GM23248 (cell line): Measurements from ENCODE around the gene ANKRD37. TPM values are rescaled to one million over a fixed set of nuclear protein-coding genes. Genes with fewer than 3 reads are reported as not detected.

ENCODE experiments used
- DNase-seq: peaks from one replicate; pipeline ENCODE4 v3.0.0-alpha.2; 2015
- H2AFZ ChIP-seq: fragments of 200-600 bp; sonication (generic); 2 replicates; pipeline ENCODE4 v1.6.1; 2016; ENCODE audit warnings: antibody characterized with exemption
- H3F3A ChIP-seq: fragments of 200-600 bp; sonication (generic); 2 replicates; pipeline ENCODE4 v1.6.1; 2016; ENCODE audit warnings: mild to moderate bottlenecking, antibody characterized with exemption, mixed run types; ENCODE audit not compliant: insufficient read depth
- H3K27ac ChIP-seq: fragments of 200-600 bp; sonication (generic); 2 replicates; pipeline ENCODE4 v1.5.1; 2016; ENCODE audit warnings: mild to moderate bottlenecking
- H3K27me3 ChIP-seq: fragments of 200-600 bp; sonication (generic); replicated peaks from 2 replicates; pipeline ENCODE4 v1.6.1; 2016; ENCODE audit warnings: mild to moderate bottlenecking; ENCODE audit not compliant: insufficient read depth
- H3K36me3 ChIP-seq: fragments of 200-600 bp; sonication (generic); 2 replicates; pipeline ENCODE4 v1.6.1; 2016; ENCODE audit warnings: low read depth, mild to moderate bottlenecking
- H3K4me1 ChIP-seq: fragments of 200-600 bp; sonication (generic); 2 replicates; pipeline ENCODE4 v1.6.1; 2016; ENCODE audit warnings: mild to moderate bottlenecking; ENCODE audit not compliant: insufficient read depth
- H3K4me2 ChIP-seq: fragments of 200-600 bp; sonication (generic); one replicate; pipeline ENCODE4 v1.6.1; 2016; ENCODE audit warnings: mild to moderate bottlenecking; ENCODE audit not compliant: unreplicated experiment
- H3K4me3 ChIP-seq: fragments of 200-600 bp; sonication (generic); 2 replicates; pipeline ENCODE4 v1.5.1; 2016; ENCODE audit warnings: mild to moderate bottlenecking
- H3K79me2 ChIP-seq: fragments of 200-600 bp; sonication (generic); 2 replicates; pipeline ENCODE4 v1.6.1; 2016; ENCODE audit warnings: mild to moderate bottlenecking; ENCODE audit not compliant: insufficient read depth
- H3K9ac ChIP-seq: fragments of 200-600 bp; sonication (generic); 2 replicates; pipeline ENCODE4 v1.6.1; 2016; ENCODE audit warnings: mild to moderate bottlenecking
- H3K9me2 ChIP-seq: fragments of 200-600 bp; sonication (generic); 2 replicates; pipeline ENCODE4 v1.6.1; 2016; ENCODE audit warnings: mixed run types, mild to moderate bottlenecking, moderate library complexity; ENCODE audit not compliant: insufficient read depth
- H3K9me3 ChIP-seq: fragments of 200-600 bp; sonication (generic); one replicate; pipeline ENCODE4 v1.6.1; 2017; ENCODE audit warnings: low read depth
- H4K20me1 ChIP-seq: fragments of 200-600 bp; sonication (generic); 2 replicates; pipeline ENCODE4 v1.6.0; 2016; ENCODE audit not compliant: insufficient read depth
- EZH2 ChIP-seq: fragments of 200-600 bp; sonication (generic); IDR thresholded peaks from 2 replicates; pipeline ENCODE4 v1.6.1; 2018; ENCODE audit warnings: antibody characterized with exemption, mild to moderate bottlenecking; ENCODE audit not compliant: insufficient read depth, poor library complexity, severe bottlenecking
- EZH2phosphoT487 ChIP-seq: fragments of 200-600 bp; sonication (generic); IDR thresholded peaks from 2 replicates; pipeline ENCODE4 v1.6.1; 2018; ENCODE audit warnings: antibody characterized with exemption, moderate library complexity, mild to moderate bottlenecking, low read depth; ENCODE audit not compliant: insufficient read depth
- WGBS, 2 experiments: methylation state at CpG; one replicate each; pipeline ENCODE4 v1.1.6; 2015 to 2017; ENCODE audit warnings: low lambda C conversion rate in 2 of 2, low coverage in 1 of 2; ENCODE audit errors: missing lambda C conversion rate in 2 of 2; 5-methylcytosine and 5-hydroxymethylcytosine counted together
- in situ Hi-C: fragments of 300-500 bp; cut with MboI; formaldehyde crosslinking; loops from 2 replicates; pipeline ENCODE4 v1.15.0; 2020
- polyA plus RNA-seq: library from polyadenylated mRNA; unstranded; fragments of >200 nt; fragmentation: Nextera tagmentation; extraction: Ambion mirVana; gene quantifications from 2 replicates; pipeline ENCODE4 v1.2.1, GENCODE V29; 2016
- total RNA-seq: library from RNA; depleted of rRNA; stranded (reverse); fragments of >200 nt; shearing (Covaris generic); gene quantifications from 2 replicates; pipeline ENCODE4 v1.2.3, GENCODE V29; 2014

ANKRD37 gene
- total and polyA plus RNA-seq, 2 experiments from 2014 or later = 11.1 to 17.6 TPM

DNA sequence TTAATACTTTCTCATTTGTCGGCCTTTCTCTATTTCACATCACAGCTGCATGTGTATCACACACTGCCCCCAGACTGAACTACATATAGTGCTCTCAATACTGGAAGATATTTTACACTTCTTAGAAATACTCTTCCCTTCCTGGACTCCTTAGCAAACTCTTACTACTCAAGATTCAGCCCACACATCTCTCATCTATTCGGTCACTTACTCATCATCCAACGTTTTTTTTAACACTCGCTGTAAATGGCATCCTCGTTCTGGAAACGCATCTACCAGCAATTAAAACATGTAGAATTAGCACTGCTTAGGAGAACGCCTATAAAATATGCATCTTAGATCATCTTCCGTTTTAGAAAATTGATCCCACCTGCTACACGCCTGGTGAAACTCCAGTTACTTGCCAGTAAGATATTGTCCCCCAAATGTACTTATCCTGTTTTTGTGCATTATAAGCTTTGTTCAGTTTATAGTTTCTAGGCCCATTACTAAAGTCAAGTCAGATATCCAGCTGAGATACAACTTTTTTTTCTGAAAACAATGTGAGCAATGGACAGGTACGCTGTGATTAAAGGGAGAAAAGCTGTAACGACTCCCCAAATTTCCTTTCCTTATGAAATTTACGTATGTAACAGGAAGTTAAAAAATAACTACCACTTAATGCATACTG is 1.9 kb upstream of the ANKRD37 start:
- Histone ChIP-seq H3K9ac (peak overlapping the region; percentile 84), H3K9me2 (no peaks in the 10 kb centered on the region), H3K27ac (peak overlapping the region; percentile 81), H2AFZ (peak overlapping the region; percentile 82), H3K79me2 (no peaks in the 10 kb centered on the region; the same call in 1 of the 2 replicates), H3K4me2 (peak overlapping the region; percentile 98), H3K9me3 (no peaks in the 10 kb centered on the region), H4K20me1 (no peaks in the 10 kb centered on the region), H3K4me3 (peak overlapping the region; percentile 93), H3K36me3 (peaks cover 6% of the 10 kb centered on the region; the same call in 1 of the 2 replicates), H3K27me3 (no peaks in the 10 kb centered on the region), H3F3A (peaks cover 23% of the 10 kb centered on the region), H3K4me1 (peaks cover 27% of the 10 kb centered on the region)
- peak; percentile 73 for DNase-seq
- 22 to 24% methylated on average over 12 of the region's 12 CpGs for WGBS, 2 experiments
- TF ChIP-seq EZH2 (no peak), EZH2phosphoT487 (no peak)
- in situ Hi-C loops = no loop called here

DNA sequence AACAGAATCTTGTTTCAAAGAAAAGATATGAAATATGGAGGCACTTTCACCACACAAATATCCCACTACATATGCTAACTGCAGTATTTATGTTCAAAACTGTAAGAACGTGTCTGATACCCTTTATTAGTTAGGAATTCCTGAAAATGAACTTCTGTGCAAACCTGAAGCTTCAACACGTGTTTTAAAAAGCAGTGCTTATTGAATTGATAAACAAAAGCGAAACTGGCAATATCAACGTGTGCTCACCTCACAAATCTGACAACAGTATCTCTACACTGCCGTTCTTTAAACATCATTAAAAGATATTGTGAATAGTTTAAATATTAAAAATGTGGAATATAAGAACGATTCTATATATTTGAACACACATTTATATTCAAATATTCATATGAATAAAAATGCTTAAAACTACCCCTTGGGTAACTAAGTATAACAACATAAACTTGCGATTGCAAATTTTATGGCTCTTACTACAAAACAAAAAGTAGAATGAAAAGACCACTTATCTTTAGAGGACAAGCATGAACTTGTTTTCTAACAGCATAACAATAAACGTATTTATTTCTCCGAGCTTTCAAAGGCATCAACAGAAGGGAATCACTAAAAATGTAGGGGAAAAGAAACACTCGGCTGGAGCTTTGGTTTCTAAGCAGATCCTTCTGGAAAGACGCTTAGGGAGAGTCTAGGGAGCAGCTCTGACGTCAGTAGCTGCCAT is 1.2 kb upstream of the ANKRD37 start, which contains the start of gene LRP2BP:
LRP2BP (minus strand) TSS at position 687 of the 718 bp plus-strand sequence. CDS start 17,738 bp downstream, outside the sequence.
- Histone ChIP-seq H3K4me3 (peak within 1 kb of the TSS; percentile 93), H3K9me3 (no peaks in the 10 kb centered on the region), H3K79me2 (no peaks in the 10 kb centered on the region; the same call in 1 of the 2 replicates), H3K4me2 (peak within 1 kb of the TSS; percentile 98), H3K4me1 (peaks cover 27% of the 10 kb centered on the region), H3F3A (peaks cover 23% of the 10 kb centered on the region), H3K9me2 (no peaks in the 10 kb centered on the region), H3K36me3 (peaks cover 13% of the 10 kb centered on the region; the same call in 1 of the 2 replicates), H2AFZ (peak within 1 kb of the TSS; percentile 88), H3K27me3 (no peaks in the 10 kb centered on the region), H3K9ac (peak within 1 kb of the TSS; percentile 84), H3K27ac (peak within 1 kb of the TSS; percentile 81), H4K20me1 (no peaks in the 10 kb centered on the region)
- DNase-seq = peak; percentile 36
- in situ Hi-C loops = no loop called here
- WGBS, 2 experiments = 5 to 10% methylated on average over 12 of the region's 12 CpGs
- TF ChIP-seq EZH2 (no peak), EZH2phosphoT487 (no peak)

GRCh38 chr4:185395956-185396723 is 501 bp upstream of the ANKRD37 start:
- peak overlapping the region; percentile 98 for H3K4me2 ChIP-seq
- peaks cover 27% of the 10 kb centered on the region for H3K4me1 ChIP-seq
- 2% methylated on average over 67 to 80 of the region's 98 CpGs for WGBS, 2 experiments
- peak overlapping the region; percentile 81 for H3K27ac ChIP-seq
- in situ Hi-C loops = no loop called here
- no peak for TF ChIP-seq EZH2phosphoT487
- TF ChIP-seq EZH2 = no peak
- no peaks in the 10 kb centered on the region for H3K9me3 ChIP-seq
- H4K20me1 ChIP-seq = no peaks in the 10 kb centered on the region
- peak; percentile 99 for DNase-seq
- peaks cover 23% of the 10 kb centered on the region for H3F3A ChIP-seq
- peak overlapping the region; percentile 93 for H3K4me3 ChIP-seq
- H3K36me3 ChIP-seq = peaks cover 18% of the 10 kb centered on the region; the same call in 1 of the 2 replicates
- no peaks in the 10 kb centered on the region; the same call in 1 of the 2 replicates for H3K79me2 ChIP-seq
- H3K9ac ChIP-seq = peak overlapping the region; percentile 84
- no peaks in the 10 kb centered on the region for H3K27me3 ChIP-seq
- no peaks in the 10 kb centered on the region for H3K9me2 ChIP-seq
- H2AFZ ChIP-seq = peak overlapping the region; percentile 88

DNA sequence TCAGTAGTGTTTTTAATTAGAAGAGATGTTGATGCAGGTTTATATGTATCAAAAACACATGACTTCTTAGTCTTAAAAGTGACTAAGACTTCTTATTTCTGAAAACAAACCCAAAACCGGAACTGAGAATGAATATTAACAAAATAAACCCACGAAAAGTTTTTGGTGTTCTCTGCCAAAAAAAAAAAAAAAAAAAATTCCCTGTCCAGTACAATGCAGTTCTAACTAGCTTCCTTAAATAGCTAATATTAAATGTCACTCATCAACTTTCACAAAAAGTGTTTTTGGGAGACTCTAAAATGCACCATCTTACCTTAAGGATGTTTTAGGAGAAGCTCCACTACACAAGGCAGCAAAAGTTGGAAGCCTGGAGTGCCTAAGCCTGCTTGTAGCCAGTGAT is 2.0 kb downstream of the ANKRD37 start:
- no peaks in the 10 kb centered on the region for H3K27me3 ChIP-seq
- H3K4me3 ChIP-seq = no peak overlapping the region
- no peak overlapping the region for H3K9ac ChIP-seq
- no peak overlapping the region for H2AFZ ChIP-seq
- H3K4me2 ChIP-seq = peak overlapping the region; percentile 90
- H3K27ac ChIP-seq = no peak overlapping the region
- no peaks in the 10 kb centered on the region for H3K9me2 ChIP-seq
- no peaks in the 10 kb centered on the region for H4K20me1 ChIP-seq
- H3K79me2 ChIP-seq = no peaks in the 10 kb centered on the region; the same call in 1 of the 2 replicates
- no peak for DNase-seq
- in situ Hi-C loops = no loop called here
- peaks cover 23% of the 10 kb centered on the region for H3F3A ChIP-seq
- WGBS, 2 experiments = 6 to 21% methylated on average over 2 of the region's 2 CpGs
- H3K9me3 ChIP-seq = no peaks in the 10 kb centered on the region
- no peak for TF ChIP-seq EZH2
- no peak for TF ChIP-seq EZH2phosphoT487
- peaks cover 33% of the 10 kb centered on the region; the same call in 1 of the 2 replicates for H3K36me3 ChIP-seq
- H3K4me1 ChIP-seq = peaks cover 27% of the 10 kb centered on the region
